Nephron progenitor cell (in vitro differentiated cells): Measurements from ENCODE around the gene UNC13B.

Experiments
- DNase-seq: peaks from one replicate; pipeline ENCODE4 v3.0.0; 2021
- H3K27ac Mint-ChIP-seq: 2 replicates; pipeline ENCODE4 v1.8.0; 2021; ENCODE audit warnings: mild to moderate bottlenecking, moderate library complexity, mixed read lengths
- H3K27me3 Mint-ChIP-seq: 2 replicates; pipeline ENCODE4 v1.8.0; 2021; ENCODE audit warnings: mild to moderate bottlenecking, low read depth, mixed read lengths; ENCODE audit not compliant: poor library complexity
- H3K36me3 Mint-ChIP-seq: 2 replicates; pipeline ENCODE4 v1.8.0; 2021; ENCODE audit warnings: low read depth, mixed read lengths
- H3K4me1 Mint-ChIP-seq: 2 replicates; pipeline ENCODE4 v1.8.0; 2021; ENCODE audit warnings: mixed read lengths
- H3K4me3 Mint-ChIP-seq: 2 replicates; pipeline ENCODE4 v1.8.0; 2021; ENCODE audit warnings: mild to moderate bottlenecking, moderate library complexity, mixed read lengths
- H3K9me3 Mint-ChIP-seq: 2 replicates; pipeline ENCODE4 v1.8.0; 2021; ENCODE audit warnings: mild to moderate bottlenecking, moderate library complexity, mixed read lengths
- CTCF ChIP-seq: fragments of 200-600 bp; sonication (generic); IDR thresholded peaks from 2 replicates; pipeline ENCODE4 v1.5.0; 2021; ENCODE audit warnings: antibody characterized with exemption

Gene UNC13B

GRCh38 chr9:35350827-35351549, 189.2 kb downstream of the UNC13B start:
- H3K36me3 Mint-ChIP-seq = no peaks in the 10 kb centered on the region
- H3K4me3 Mint-ChIP-seq = no peak overlapping the region

DNA sequence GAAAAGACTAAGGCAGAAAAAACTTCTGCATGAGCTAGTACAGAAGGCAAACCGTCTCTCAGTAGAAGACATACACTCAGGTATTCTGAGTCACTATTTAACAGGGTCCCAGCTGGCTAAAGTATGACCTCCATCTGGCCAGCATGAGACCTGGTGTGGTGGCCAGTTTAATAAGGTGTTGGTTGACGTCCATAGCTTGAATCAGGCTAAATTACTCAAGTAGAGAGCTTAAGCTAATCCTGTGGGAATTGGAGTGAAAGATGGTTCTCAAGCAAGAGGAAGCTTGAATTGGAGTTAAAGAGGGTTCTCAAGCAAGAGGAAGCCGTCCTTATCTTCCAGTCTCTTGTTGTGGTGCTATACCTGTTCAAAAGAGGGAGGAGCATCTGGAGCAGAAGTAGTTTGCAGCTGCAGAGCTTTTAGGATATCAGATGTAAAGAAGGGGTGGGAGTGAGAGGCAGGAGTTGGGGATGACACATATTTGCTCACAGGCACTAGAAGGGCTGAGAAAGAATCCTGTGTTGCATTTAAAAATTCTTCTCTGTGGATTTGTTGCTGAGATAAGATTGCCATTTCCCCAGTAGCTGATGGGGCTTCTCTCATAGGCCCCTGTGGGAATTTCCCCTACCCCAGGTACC, 192.0 kb downstream of the UNC13B start:
- no peaks in the 10 kb centered on the region for H3K9me3 Mint-ChIP-seq
- no peak overlapping the region for H3K27ac Mint-ChIP-seq
- no peaks in the 10 kb centered on the region for H3K36me3 Mint-ChIP-seq
- TF ChIP-seq CTCF = no peak
- H3K4me3 Mint-ChIP-seq = no peak overlapping the region
- H3K4me1 Mint-ChIP-seq = no peaks in the 10 kb centered on the region
- DNase-seq = no peak
- no peaks in the 10 kb centered on the region for H3K27me3 Mint-ChIP-seq

More at GRCh38 chr9:35350827-35351549, 189.2 kb downstream of the UNC13B start:
- no peak for DNase-seq
- Mint-ChIP-seq H3K9me3 (no peaks in the 10 kb centered on the region), H3K27ac (no peak overlapping the region), H3K27me3 (no peaks in the 10 kb centered on the region), H3K4me1 (no peaks in the 10 kb centered on the region)
- TF ChIP-seq CTCF = no peak

- Mint-ChIP-seq H3K36me3 (no peaks in the 10 kb centered on the region), H3K9me3 (no peaks in the 10 kb centered on the region), H3K27ac (no peak overlapping the region), H3K27me3 (no peaks in the 10 kb centered on the region), H3K4me3 (no peak overlapping the region), H3K4me1 (no peaks in the 10 kb centered on the region)
- TF ChIP-seq CTCF = no peak
- DNase-seq = no peak
Measured at GRCh38 chr9:35355939-35356338, 194.1 kb downstream of the UNC13B start.

DNA sequence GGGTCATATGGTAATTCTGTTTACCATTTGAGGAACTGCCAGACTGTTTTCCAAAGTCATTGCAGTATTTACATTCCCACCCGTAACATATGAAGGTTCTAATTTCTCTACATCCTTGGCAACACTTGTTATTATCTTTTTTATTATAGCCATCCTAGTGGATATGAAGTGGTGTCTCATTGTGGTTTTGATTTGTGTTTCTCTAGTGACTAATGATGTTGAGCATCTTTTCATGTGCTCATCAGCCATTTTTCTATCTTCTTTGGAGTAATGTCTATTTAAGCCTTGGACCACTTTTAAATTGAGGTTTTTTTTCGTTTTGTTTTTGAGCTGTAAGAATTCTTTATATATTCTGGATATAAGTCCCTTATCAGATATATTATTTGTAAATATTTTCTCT, 195.3 kb downstream of the UNC13B start:
- no peak overlapping the region for H3K27ac Mint-ChIP-seq
- no peak for TF ChIP-seq CTCF
- no peaks in the 10 kb centered on the region for H3K4me1 Mint-ChIP-seq
- no peaks in the 10 kb centered on the region for H3K27me3 Mint-ChIP-seq
- H3K9me3 Mint-ChIP-seq = no peaks in the 10 kb centered on the region
- no peaks in the 10 kb centered on the region for H3K36me3 Mint-ChIP-seq
- DNase-seq = no peak
- H3K4me3 Mint-ChIP-seq = no peak overlapping the region

DNA sequence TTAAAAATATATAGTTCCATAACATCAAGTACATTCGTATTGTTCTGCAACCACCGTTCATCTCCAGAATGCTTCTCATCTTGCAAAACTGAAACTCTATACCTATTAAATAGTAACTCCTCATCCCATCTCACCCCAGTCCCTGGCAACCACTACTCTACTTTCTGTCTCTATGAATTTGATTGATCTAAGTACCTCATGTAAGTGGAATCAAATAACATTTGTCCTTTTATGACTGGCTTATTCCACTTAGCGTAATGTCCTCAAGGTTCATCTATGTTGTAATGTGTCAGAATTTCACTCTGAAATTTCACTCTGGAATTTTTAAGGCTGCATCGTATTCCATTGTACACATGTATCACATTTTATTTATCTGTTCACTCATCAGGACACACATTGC, 196.0 kb downstream of the UNC13B start:
- Mint-ChIP-seq H3K4me3 (no peak overlapping the region), H3K36me3 (no peaks in the 10 kb centered on the region), H3K9me3 (no peaks in the 10 kb centered on the region), H3K4me1 (no peaks in the 10 kb centered on the region), H3K27ac (no peak overlapping the region), H3K27me3 (no peaks in the 10 kb centered on the region)
- TF ChIP-seq CTCF = no peak
- DNase-seq = no peak
